H9 (cell line): Measurements from ENCODE around the gene TFR2. TPM values are rescaled to one million over a fixed set of nuclear protein-coding genes. Genes with fewer than 3 reads are reported as not detected.

Experiments
- DNase-seq: peaks from one replicate; pipeline ENCODE4 v3.0.0-alpha.2; 2017
- H2AFZ ChIP-seq: one replicate; pipeline ENCODE4 v1.6.1; 2013; ENCODE audit warnings: mild to moderate bottlenecking, low read length, control low read depth, moderate library complexity
- H2AK5ac ChIP-seq: 2 replicates; pipeline ENCODE4 v1.6.1; 2013; ENCODE audit warnings: low read length, control low read depth, mixed read lengths; ENCODE audit not compliant: insufficient read length
- H2BK120ac ChIP-seq: one replicate; pipeline ENCODE4 v1.6.1; 2013; ENCODE audit warnings: low read depth, mild to moderate bottlenecking, low read length, control low read depth, inconsistent platforms; ENCODE audit not compliant: poor library complexity, severe bottlenecking
- H2BK12ac ChIP-seq: 2 replicates; pipeline ENCODE4 v1.6.1; 2013; ENCODE audit warnings: low read length, control low read depth, mixed read lengths, low read depth; ENCODE audit not compliant: insufficient read length
- H2BK15ac ChIP-seq: 2 replicates; pipeline ENCODE4 v1.6.1; 2013; ENCODE audit warnings: low read depth, low read length, control low read depth
- H2BK20ac ChIP-seq: one replicate; pipeline ENCODE4 v1.6.1; 2013; ENCODE audit warnings: low read depth, mild to moderate bottlenecking, low read length, control low read depth, inconsistent platforms; ENCODE audit not compliant: poor library complexity, severe bottlenecking
- H2BK5ac ChIP-seq: 2 replicates; pipeline ENCODE4 v1.6.1; 2013; ENCODE audit warnings: low read length, control low read depth, mixed read lengths; ENCODE audit not compliant: insufficient read length
- H3K14ac ChIP-seq: 2 replicates; pipeline ENCODE4 v1.6.1; 2013; ENCODE audit warnings: low read length, control low read depth; ENCODE audit not compliant: insufficient read depth
- H3K18ac ChIP-seq: 2 replicates; pipeline ENCODE4 v1.6.1; 2013; ENCODE audit warnings: low read depth, mild to moderate bottlenecking, mixed read lengths, low read length, control low read depth; ENCODE audit not compliant: insufficient read length
- H3K23ac ChIP-seq: 2 replicates; pipeline ENCODE4 v1.6.1; 2013; ENCODE audit warnings: low read length, control low read depth, mixed read lengths, low read depth; ENCODE audit not compliant: insufficient read length
- H3K23me2 ChIP-seq: 2 replicates; pipeline ENCODE4 v1.6.1; 2013; ENCODE audit warnings: low read depth, mild to moderate bottlenecking, mixed read lengths, low read length, control low read depth; ENCODE audit not compliant: insufficient read length, poor library complexity, severe bottlenecking
- H3K27ac ChIP-seq: 2 replicates; pipeline ENCODE4 v1.5.1; 2013; ENCODE audit warnings: low read length, control low read depth, mixed read lengths, low read depth; ENCODE audit not compliant: insufficient read length
- H3K27me3 ChIP-seq: 2 replicates; pipeline ENCODE4 v1.6.1; 2013; ENCODE audit warnings: low read length, control low read depth, inconsistent platforms; ENCODE audit not compliant: insufficient read depth
- H3K4ac ChIP-seq: 2 replicates; pipeline ENCODE4 v1.6.1; 2013; ENCODE audit warnings: low read depth, mild to moderate bottlenecking, control low read depth, inconsistent platforms, low read length, moderate library complexity
- H3K4me1 ChIP-seq: 2 replicates; pipeline ENCODE4 v1.6.1; 2013; ENCODE audit warnings: low read length, control low read depth, inconsistent platforms; ENCODE audit not compliant: insufficient read depth
- H3K4me2 ChIP-seq: 2 replicates; pipeline ENCODE4 v1.6.1; 2013; ENCODE audit warnings: low read length, control low read depth, mixed read lengths; ENCODE audit not compliant: insufficient read length, insufficient read depth
- H3K56ac ChIP-seq: 2 replicates; pipeline ENCODE4 v1.6.1; 2013; ENCODE audit warnings: low read depth, mild to moderate bottlenecking, mixed read lengths, low read length, control low read depth; ENCODE audit not compliant: insufficient read length
- H3K79me1 ChIP-seq: 2 replicates; pipeline ENCODE4 v1.6.1; 2013; ENCODE audit warnings: low read depth, mild to moderate bottlenecking, moderate library complexity, low read length, control low read depth, inconsistent platforms; ENCODE audit not compliant: insufficient read depth, poor library complexity, severe bottlenecking
- H3K79me2 ChIP-seq: 2 replicates; pipeline ENCODE4 v1.6.1; 2013; ENCODE audit warnings: low read length, control low read depth, inconsistent platforms; ENCODE audit not compliant: insufficient read depth
- H3K9ac ChIP-seq: 2 replicates; pipeline ENCODE4 v1.6.1; 2013; ENCODE audit warnings: low read length, control low read depth, mixed read lengths; ENCODE audit not compliant: insufficient read length; ENCODE audit errors: extremely low read depth
- H3K9me3 ChIP-seq: one replicate; pipeline ENCODE4 v1.6.1; 2013; ENCODE audit warnings: low read depth, low read length, inconsistent platforms; ENCODE audit not compliant: control insufficient read depth
- H3T11ph ChIP-seq: one replicate; pipeline ENCODE4 v1.6.1; 2013; ENCODE audit warnings: mild to moderate bottlenecking, low read length, control low read depth, inconsistent platforms
- H4K20me1 ChIP-seq: one replicate; pipeline ENCODE4 v1.6.1; 2013; ENCODE audit not compliant: control insufficient read depth, insufficient read length, insufficient read depth
- H4K5ac ChIP-seq: 2 replicates; pipeline ENCODE4 v1.6.1; 2013; ENCODE audit warnings: low read depth, mild to moderate bottlenecking, mixed read lengths, low read length, control low read depth; ENCODE audit not compliant: insufficient read length
- H4K8ac ChIP-seq: replicated peaks from 2 replicates; pipeline ENCODE4 v1.6.1; 2013; ENCODE audit warnings: low read length, control low read depth, mixed read lengths, low read depth; ENCODE audit not compliant: insufficient read length
- H4K91ac ChIP-seq: 2 replicates; pipeline ENCODE4 v1.6.1; 2013; ENCODE audit warnings: low read depth, mild to moderate bottlenecking, moderate library complexity, mixed read lengths, low read length, control low read depth; ENCODE audit not compliant: insufficient read length
- H3K27ac Mint-ChIP-seq, 3 experiments: 2 replicates in 2 of 3; 3 replicates in 1 of 3; pipeline ENCODE4 v1.8.0; 2020 to 2021; ENCODE audit warnings: mixed read lengths in 3 of 3, mild to moderate bottlenecking in 1 of 3, moderate library complexity in 1 of 3
- H3K27me3 Mint-ChIP-seq: 2 replicates; pipeline ENCODE4 v1.8.0; 2021; ENCODE audit warnings: low read depth, mild to moderate bottlenecking, moderate library complexity, mixed read lengths
- H3K36me3 Mint-ChIP-seq, 3 experiments: 2 replicates in 2 of 3; 3 replicates in 1 of 3; pipeline ENCODE4 v1.8.0; 2020 to 2021; ENCODE audit warnings: low read depth in 3 of 3, mixed read lengths in 3 of 3; ENCODE audit not compliant: insufficient read depth in 1 of 3
- H3K4me1 Mint-ChIP-seq, 2 experiments: 2 replicates each; pipeline ENCODE4 v1.8.0; 2020; ENCODE audit warnings: mixed read lengths in 2 of 2
- H3K4me3 Mint-ChIP-seq, 2 experiments: 2 replicates in 1 of 2; 3 replicates in 1 of 2; pipeline ENCODE4 v1.8.0; 2020 to 2021; ENCODE audit warnings: mild to moderate bottlenecking in 2 of 2, mixed read lengths in 2 of 2, moderate library complexity in 1 of 2
- H3K9me3 Mint-ChIP-seq, 2 experiments: 2 replicates in 1 of 2; 3 replicates in 1 of 2; pipeline ENCODE4 v1.8.0; 2020; ENCODE audit warnings: mild to moderate bottlenecking in 2 of 2, mixed read lengths in 2 of 2, moderate library complexity in 1 of 2
- WGBS: extraction: QIAGEN DNeasy Blood & Tissue Kit; methylation state at CpG from one replicate; pipeline ENCODE4 v1.1.7; 2013; ENCODE audit warnings: missing lambda C conversion rate, low lambda C conversion rate, mixed read lengths; ENCODE audit not compliant: insufficient read length; ENCODE audit errors: extremely low coverage; 5-methylcytosine and 5-hydroxymethylcytosine counted together
- total RNA-seq: library from RNA; stranded (reverse); gene quantifications from 2 replicates; pipeline ENCODE4 v1.2.1, GENCODE V29; 2021
- TF ChIP-seq, protein P1 (sequence below): fragments of 200-600 bp; sonication (generic); conservative IDR thresholded peaks from 3 replicates; pipeline ENCODE4 v1.8.0; 2021; ENCODE audit warnings: antibody characterized with exemption, mild to moderate bottlenecking

Gene TFR2
- total RNA-seq, 1 experiment from 2014 or later: 2.3 TPM

DNA sequence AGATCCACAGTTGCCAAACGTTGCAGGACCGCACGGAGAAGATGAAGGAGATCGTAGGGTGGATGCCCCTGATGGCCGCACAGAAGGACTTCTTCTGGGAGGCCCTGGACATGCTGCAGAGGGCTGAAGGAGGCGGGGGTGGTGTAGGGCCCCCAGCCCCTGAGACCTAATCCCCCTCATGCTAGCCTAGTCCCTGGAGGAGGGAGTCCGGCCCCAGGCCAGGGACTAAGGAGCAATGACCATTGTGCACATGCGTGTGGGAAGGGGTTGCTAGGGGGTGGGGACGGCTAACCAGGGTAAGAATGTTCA is 40.7 kb downstream of the TFR2 start:
- peaks cover 27 to 38% of the 10 kb centered on the region in 2 experiments for H3K4me1 Mint-ChIP-seq
- H3K4me3 Mint-ChIP-seq: no peak overlapping the region
- no peak overlapping the region for H3K23ac ChIP-seq
- no peaks in the 10 kb centered on the region for H3K79me2 ChIP-seq
- peaks cover 15% of the 10 kb centered on the region for H3K27me3 Mint-ChIP-seq
- H3K79me1 ChIP-seq: no peaks in the 10 kb centered on the region
- H2BK120ac ChIP-seq: no peak overlapping the region
- no peak overlapping the region for H3K27ac Mint-ChIP-seq
- peaks cover 32% of the 10 kb centered on the region for H3K23me2 ChIP-seq
- H3K14ac ChIP-seq: no peak overlapping the region; the same call in 1 of the 2 replicates
- no peak overlapping the region for H2BK12ac ChIP-seq
- no peak overlapping the region for H3K56ac ChIP-seq
- no peak overlapping the region for H3K27ac ChIP-seq
- no peak overlapping the region for H3T11ph ChIP-seq
- WGBS: no CpG with 5 or more reads among the region's 9 CpGs
- no peak overlapping the region for H4K8ac ChIP-seq
- peaks cover 4% of the 10 kb centered on the region; the same call in 1 of the 2 replicates for H3K4me1 ChIP-seq
- DNase-seq: no peak
- no peak overlapping the region for H2AFZ ChIP-seq
- H3K27me3 ChIP-seq: no peaks in the 10 kb centered on the region
- H2BK15ac ChIP-seq: no peak overlapping the region
- H3K18ac ChIP-seq: no peak overlapping the region
- peaks cover 5 to 36% (median 9%) of the 10 kb centered on the region in 3 experiments; a peak in 5 of 7 replicates for H3K36me3 Mint-ChIP-seq
- no peak overlapping the region for H2BK20ac ChIP-seq
- no peak overlapping the region for H2AK5ac ChIP-seq
- no peaks in the 10 kb centered on the region for H3K9me3 ChIP-seq
- no peak overlapping the region for H3K4me2 ChIP-seq
- H3K9ac ChIP-seq: no peak overlapping the region
- no peak overlapping the region for H4K91ac ChIP-seq
- no peak overlapping the region for H3K4ac ChIP-seq
- no peak overlapping the region for H4K5ac ChIP-seq
- TF ChIP-seq, protein P1, sequence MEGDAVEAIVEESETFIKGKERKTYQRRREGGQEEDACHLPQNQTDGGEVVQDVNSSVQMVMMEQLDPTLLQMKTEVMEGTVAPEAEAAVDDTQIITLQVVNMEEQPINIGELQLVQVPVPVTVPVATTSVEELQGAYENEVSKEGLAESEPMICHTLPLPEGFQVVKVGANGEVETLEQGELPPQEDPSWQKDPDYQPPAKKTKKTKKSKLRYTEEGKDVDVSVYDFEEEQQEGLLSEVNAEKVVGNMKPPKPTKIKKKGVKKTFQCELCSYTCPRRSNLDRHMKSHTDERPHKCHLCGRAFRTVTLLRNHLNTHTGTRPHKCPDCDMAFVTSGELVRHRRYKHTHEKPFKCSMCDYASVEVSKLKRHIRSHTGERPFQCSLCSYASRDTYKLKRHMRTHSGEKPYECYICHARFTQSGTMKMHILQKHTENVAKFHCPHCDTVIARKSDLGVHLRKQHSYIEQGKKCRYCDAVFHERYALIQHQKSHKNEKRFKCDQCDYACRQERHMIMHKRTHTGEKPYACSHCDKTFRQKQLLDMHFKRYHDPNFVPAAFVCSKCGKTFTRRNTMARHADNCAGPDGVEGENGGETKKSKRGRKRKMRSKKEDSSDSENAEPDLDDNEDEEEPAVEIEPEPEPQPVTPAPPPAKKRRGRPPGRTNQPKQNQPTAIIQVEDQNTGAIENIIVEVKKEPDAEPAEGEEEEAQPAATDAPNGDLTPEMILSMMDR: no peak
- H4K20me1 ChIP-seq: no peaks in the 10 kb centered on the region
- no peak overlapping the region for H2BK5ac ChIP-seq
- no peaks in the 10 kb centered on the region for H3K9me3 Mint-ChIP-seq
